ENCODE measurements around the gene TMEM151B. TPM values are rescaled to one million over a fixed set of nuclear protein-coding genes. Genes with fewer than 3 reads are reported as not detected.

The TMEM151B gene
- total and polyA plus RNA-seq, 2 of the 4 experiments (the other 2 are of a cell fraction): not detected

GRCh38 chr6:44232676-44233566 is 37.3 kb upstream of the TMEM151B start (continued):
- no peak for TF ChIP-seq RCOR1 (IDR thresholded peaks at IDR 0.05; ENCODE audit: insufficient replicate concordance, low read length)

- H3K4me2 ChIP-seq (ENCODE audit: low read depth, low read length): no peak overlapping the region
- intact Hi-C loops (cut with micrococcal nuclease): loop anchor here (1.0 kb wide), 2 partner anchors 61 to 137 kb away; no protein-coding TSS in a partner anchor
- WGBS, 2 experiments (ENCODE audit: extremely low coverage in 2 of 2, insufficient read length in 1 of 2): 100% methylated on average over 1 of the region's 14 CpGs; no CpG with 5 or more reads in 1 of the 2 experiments
Measured at GRCh38 chr6:44233567-44234100, 36.6 kb upstream of the TMEM151B start.

More at GRCh38 chr6:44233567-44234100, 36.6 kb upstream of the TMEM151B start:
- Histone ChIP-seq H3K27me3 (ENCODE audit: control insufficient read depth, insufficient read depth, low read length) (no peaks in the 10 kb centered on the region), H3K23ac (ENCODE audit: low read depth, low read length) (no peak overlapping the region), H3K9me3 (ENCODE audit: control insufficient read depth, insufficient read depth, low read length) (no peaks in the 10 kb centered on the region), H2AK9ac (replicated peaks; ENCODE audit: low read depth, low read length, poor library complexity) (peak overlapping the region; percentile 52), H2AK5ac (ENCODE audit: low read depth, low read length) (peak overlapping the region; percentile 84; the same call in 1 of the 2 replicates), H2BK120ac (ENCODE audit: low read depth, low read length) (no peak overlapping the region), H2BK15ac (ENCODE audit: low read depth, low read length) (no peak overlapping the region), H4K91ac (ENCODE audit: insufficient read depth, low read depth, low read length) (no peak overlapping the region), H2BK20ac (ENCODE audit: low read depth, low read length) (no peak overlapping the region), H3K14ac (replicated peaks; ENCODE audit: low read depth, low read length) (no peak overlapping the region), H2BK5ac (ENCODE audit: low read depth, low read length, poor library complexity, severe bottlenecking) (no peak overlapping the region), H3K4me1 (ENCODE audit: control insufficient read depth, insufficient read depth, low read length) (peaks cover 16% of the 10 kb centered on the region), H3K79me1 (ENCODE audit: low read depth in 1 of 2, low read length in 2 of 2) (0 out of 4 replicates have a peak, but pooled peaks cover 0 to 4% of the 10 kb centered on the region in 2 experiments), H2AFZ (replicated peaks; ENCODE audit: low read length, poor library complexity) (peak overlapping the region; percentile 8), H3K9me1 (ENCODE audit: insufficient read depth, low read length) (peaks cover 4% of the 10 kb centered on the region), H3K18ac (ENCODE audit: low read depth, low read length) (no peak overlapping the region), H3K27ac (ENCODE audit: insufficient read depth, low read length) (no peak overlapping the region), H3K56ac (ENCODE audit: extremely low read depth, insufficient read depth, low read length) (no peak overlapping the region), H3K36me3 (ENCODE audit: control insufficient read depth, insufficient read depth, low read length) (peaks cover 2% of the 10 kb centered on the region; the same call in 1 of the 2 replicates), H3K9ac (ENCODE audit: low read depth, low read length) (no peak overlapping the region), H4K5ac (ENCODE audit: low read depth, low read length) (no peak overlapping the region), H4K20me1 (ENCODE audit: insufficient read depth, low read length) (no peaks in the 10 kb centered on the region), H3K4ac (ENCODE audit: low read depth, low read length) (no peak overlapping the region), H3K4me3 (ENCODE audit: insufficient read depth, low read depth, low read length) (no peak overlapping the region), H4K8ac (ENCODE audit: low read depth in 2 of 2, low read length in 2 of 2) (0 out of 4 replicates have a peak overlapping the region, but pooled peaks of 1 of the 2 experiments have one; percentile 18)
- dilution Hi-C loops (cut with HindIII; ENCODE audit: low sequenced_read_pairs, unreplicated experiment) (no loop called here), in situ Hi-C loops (cut with MboI; ENCODE audit: low sequenced_read_pairs) (loop anchor here (5.0 kb wide), 1 partner anchor 61 kb away; no protein-coding TSS in a partner anchor)
- DNase-seq (no peak), ATAC-seq (ENCODE audit: low read depth) (no peak)
- no peak for TF ChIP-seq MXI1 (IDR thresholded peaks at IDR 0.05; ENCODE audit: borderline replicate concordance, low read depth, low read length)
- no peak for TF ChIP-seq CHD1 (IDR thresholded peaks at IDR 0.05; ENCODE audit: low read depth, low read length)
- TF ChIP-seq RFX5 (IDR thresholded peaks at IDR 0.05; ENCODE audit: low read depth, low read length): no peak
- no peak for TF ChIP-seq FOS (IDR thresholded peaks at IDR 0.05; ENCODE audit: low read depth, low read length)
- no peak for TF ChIP-seq CEBPB (IDR thresholded peaks at IDR 0.05; ENCODE audit: low read depth, low read length)
- TF ChIP-seq RAD21 (IDR thresholded peaks at IDR 0.05; ENCODE audit: low read length): no peak
- TF ChIP-seq ELK1 (IDR thresholded peaks at IDR 0.05; ENCODE audit: borderline replicate concordance, low read depth, low read length): no peak
- CTCF ChIA-PET: interaction anchor here (0.6 to 1.8 kb wide), 9 partner anchors 11 to 1174 kb away, joined by 3 to 20 read pairs (median 4); partner anchors contain the start of gene SLC29A1
- POLR2A ChIA-PET (ENCODE audit: unreplicated experiment): interaction anchor here (1.7 kb wide), 1 partner anchor 14 kb away, joined by 10 read pairs; the partner anchor contains the start of gene HSP90AB1
- no TSS peak for BruUV-seq (replicated peaks)
